ENCODE measurements around the gene KRT1. TPM values are rescaled to one million over a fixed set of nuclear protein-coding genes. Genes with fewer than 3 reads are reported as not detected.

KRT1 gene
- total RNA-seq, 3 donors from 2014 or later (not counting 1 experiment from before 2014, with no cell fraction given), result 0.27 to 1.8 TPM; not detected in 1

- Mint-ChIP-seq H3K4me1 (peaks cover 82 to 84% of the 10 kb centered on the region in 2 donors), H3K9me3 (no peaks in the 10 kb centered on the region), H3K27me3 (ENCODE audit: low read depth in 2 of 2) (no peaks in the 10 kb centered on the region), H3K36me3 (no peaks in the 10 kb centered on the region), H3K4me3 (no peak overlapping the region), H3K27ac (no peak overlapping the region)
- intact Hi-C loops (cut with micrococcal nuclease), result loop anchor here (5.0 kb wide), 1 partner anchor 46 kb away; no protein-coding TSS in a partner anchor
- no peaks in the 10 kb centered on the region for H3K36me3 ChIP-seq (ENCODE audit: control insufficient read depth, insufficient read depth, low read length)
- H3K4me1 ChIP-seq (ENCODE audit: control insufficient read depth, insufficient read depth, low read length), result peaks cover 45% of the 10 kb centered on the region
- ATAC-seq, result no peak
- no peak overlapping the region for H3K27ac ChIP-seq (ENCODE audit: low read length)
- WGBS (ENCODE audit: insufficient coverage), result 4% methylated on average over 4 of the region's 4 CpGs
- DNase-seq, result peak in 1 of 2 donors; percentile 52
- no peaks in the 10 kb centered on the region for H3K27me3 ChIP-seq (ENCODE audit: control insufficient read depth, insufficient read depth, low read length)
- no peak for TF ChIP-seq CTCF (IDR thresholded peaks at IDR 0.05)
- no peak overlapping the region for H3K4me3 ChIP-seq (ENCODE audit: low read length)
- no peaks in the 10 kb centered on the region for H3K9me3 ChIP-seq (ENCODE audit: control insufficient read depth, insufficient read depth, low read length)
These were observed 46.8 kb downstream of the KRT1 start for GRCh38 chr12:52633383-52633782.

GRCh38 chr12:52632656-52633055, 47.6 kb downstream of the KRT1 start:
- Histone ChIP-seq H3K27ac (ENCODE audit: low read length) (no peak overlapping the region), H3K27me3 (ENCODE audit: control insufficient read depth, insufficient read depth, low read length) (no peaks in the 10 kb centered on the region), H3K4me1 (ENCODE audit: control insufficient read depth, insufficient read depth, low read length) (peaks cover 45% of the 10 kb centered on the region), H3K9me3 (ENCODE audit: control insufficient read depth, insufficient read depth, low read length) (no peaks in the 10 kb centered on the region), H3K36me3 (ENCODE audit: control insufficient read depth, insufficient read depth, low read length) (no peaks in the 10 kb centered on the region), H3K4me3 (ENCODE audit: low read length) (no peak overlapping the region)
- peaks cover 89% of the 10 kb centered on the region in 2 donors for H3K4me1 Mint-ChIP-seq
- H3K27ac Mint-ChIP-seq, result no peak overlapping the region
- H3K9me3 Mint-ChIP-seq, result no peaks in the 10 kb centered on the region
- WGBS (ENCODE audit: insufficient coverage), result 85% methylated on average over 4 of the region's 4 CpGs
- no peak for TF ChIP-seq CTCF (IDR thresholded peaks at IDR 0.05)
- ATAC-seq (no peak), DNase-seq (no peak)
- H3K4me3 Mint-ChIP-seq, result no peak overlapping the region
- intact Hi-C loops (cut with micrococcal nuclease), result loop anchor here (5.0 kb wide), 1 partner anchor 45 kb away; no protein-coding TSS in a partner anchor
- no peaks in the 10 kb centered on the region for H3K27me3 Mint-ChIP-seq (ENCODE audit: low read depth in 2 of 2)
- H3K36me3 Mint-ChIP-seq, result no peaks in the 10 kb centered on the region

- Mint-ChIP-seq H3K27me3 (ENCODE audit: low read depth in 2 of 2) (no peaks in the 10 kb centered on the region), H3K4me3 (peak overlapping the region; percentile 94), H3K9me3 (no peaks in the 10 kb centered on the region), H3K27ac (peak overlapping the region in 1 of 2 donors; percentile 84), H3K36me3 (no peaks in the 10 kb centered on the region), H3K4me1 (peaks cover 89 to 91% of the 10 kb centered on the region in 2 donors)
- no peak for TF ChIP-seq CTCF (IDR thresholded peaks at IDR 0.05)
- Histone ChIP-seq H3K27me3 (ENCODE audit: control insufficient read depth, insufficient read depth, low read length) (no peaks in the 10 kb centered on the region), H3K4me3 (ENCODE audit: low read length) (no peak overlapping the region), H3K4me1 (ENCODE audit: control insufficient read depth, insufficient read depth, low read length) (peaks cover 39% of the 10 kb centered on the region), H3K27ac (ENCODE audit: low read length) (no peak overlapping the region), H3K9me3 (ENCODE audit: control insufficient read depth, insufficient read depth, low read length) (no peaks in the 10 kb centered on the region), H3K36me3 (ENCODE audit: control insufficient read depth, insufficient read depth, low read length) (no peaks in the 10 kb centered on the region)
- WGBS (ENCODE audit: insufficient coverage), result 83% methylated on average over 6 of the region's 6 CpGs
- intact Hi-C loops (cut with micrococcal nuclease), result loop anchor here (5.0 kb wide), 1 partner anchor 45 kb away; no protein-coding TSS in a partner anchor
- ATAC-seq, result no peak
- DNase-seq, result no peak
These were observed 48.3 kb downstream of the KRT1 start for GRCh38 chr12:52631676-52632459.
